NCI-H2107 treated with DMSO at 0.1 percent for 48 hours (cell line): Measurements from ENCODE around the gene ADAR.

Experiments used
- DNase-seq: peaks from one replicate; lab custom pipeline; 2025; ENCODE audit not compliant: unreplicated experiment; lab: John Stamatoyannopoulos, UW

Gene ADAR

GRCh38 chr1:154619181-154619948 is 11.4 kb upstream of the ADAR start:
- DNase-seq = no peak

GRCh38 chr1:154616659-154617345 is 8.8 kb upstream of the ADAR start:
- DNase-seq = no peak

- no peak for DNase-seq
These were observed 7.4 kb upstream of the ADAR start for GRCh38 chr1:154615411-154615810.

- DNase-seq = no peak
These were observed 6.9 kb upstream of the ADAR start for GRCh38 chr1:154614901-154615300.

DNA sequence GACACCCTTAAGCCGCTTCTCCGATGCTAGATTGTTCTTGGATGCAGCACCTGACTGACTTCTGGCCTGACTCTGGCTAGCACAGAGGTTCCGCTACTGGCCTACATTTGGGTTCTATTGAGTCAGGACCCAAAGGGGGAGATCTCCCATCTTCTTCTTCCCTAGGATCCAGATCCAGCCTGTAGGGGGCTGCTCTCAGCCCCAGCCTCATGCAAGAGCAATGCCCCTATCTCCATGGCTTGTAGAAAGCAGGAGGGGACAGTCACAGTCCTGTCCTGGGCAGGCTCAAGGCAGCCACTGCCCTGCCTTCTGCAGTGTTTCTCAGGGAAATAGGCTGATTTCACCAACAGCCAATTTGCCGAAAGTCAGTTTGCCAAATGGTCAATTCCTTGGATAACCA is 6.3 kb upstream of the ADAR start:
- no peak for DNase-seq

DNA sequence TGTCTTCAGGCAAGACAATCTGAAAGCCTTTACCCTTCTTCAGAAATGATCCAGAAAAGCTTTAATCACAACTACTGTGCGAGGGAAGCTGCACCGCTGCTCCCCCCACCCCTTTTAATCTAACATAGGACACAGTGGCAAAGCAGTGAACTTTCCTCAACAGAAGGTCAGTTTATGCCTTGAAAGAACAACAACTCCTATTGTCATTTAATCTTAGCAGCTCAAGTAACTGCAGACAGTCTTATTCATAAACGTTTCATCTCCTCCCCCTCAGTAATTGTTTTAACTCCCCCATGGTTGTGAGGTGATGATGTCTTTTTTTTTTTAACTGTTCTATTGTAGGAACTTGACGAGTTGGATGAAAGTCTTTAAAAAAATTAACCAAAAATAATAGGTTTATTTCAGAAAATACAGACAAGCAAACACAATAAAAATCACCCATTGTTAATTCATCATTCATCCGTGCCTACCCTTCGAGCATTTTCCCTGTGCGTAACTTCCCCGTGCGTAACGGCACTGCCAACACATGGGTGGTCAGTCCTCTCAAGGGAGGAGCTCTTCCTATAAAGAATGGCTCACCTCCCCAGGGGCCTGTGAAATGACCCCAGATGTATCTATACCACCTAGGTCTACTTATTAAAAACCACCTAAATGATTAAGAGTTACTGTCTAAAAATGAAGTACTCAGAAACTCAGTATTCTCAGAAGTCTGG is 3.3 kb upstream of the ADAR start:
- no peak for DNase-seq

DNA sequence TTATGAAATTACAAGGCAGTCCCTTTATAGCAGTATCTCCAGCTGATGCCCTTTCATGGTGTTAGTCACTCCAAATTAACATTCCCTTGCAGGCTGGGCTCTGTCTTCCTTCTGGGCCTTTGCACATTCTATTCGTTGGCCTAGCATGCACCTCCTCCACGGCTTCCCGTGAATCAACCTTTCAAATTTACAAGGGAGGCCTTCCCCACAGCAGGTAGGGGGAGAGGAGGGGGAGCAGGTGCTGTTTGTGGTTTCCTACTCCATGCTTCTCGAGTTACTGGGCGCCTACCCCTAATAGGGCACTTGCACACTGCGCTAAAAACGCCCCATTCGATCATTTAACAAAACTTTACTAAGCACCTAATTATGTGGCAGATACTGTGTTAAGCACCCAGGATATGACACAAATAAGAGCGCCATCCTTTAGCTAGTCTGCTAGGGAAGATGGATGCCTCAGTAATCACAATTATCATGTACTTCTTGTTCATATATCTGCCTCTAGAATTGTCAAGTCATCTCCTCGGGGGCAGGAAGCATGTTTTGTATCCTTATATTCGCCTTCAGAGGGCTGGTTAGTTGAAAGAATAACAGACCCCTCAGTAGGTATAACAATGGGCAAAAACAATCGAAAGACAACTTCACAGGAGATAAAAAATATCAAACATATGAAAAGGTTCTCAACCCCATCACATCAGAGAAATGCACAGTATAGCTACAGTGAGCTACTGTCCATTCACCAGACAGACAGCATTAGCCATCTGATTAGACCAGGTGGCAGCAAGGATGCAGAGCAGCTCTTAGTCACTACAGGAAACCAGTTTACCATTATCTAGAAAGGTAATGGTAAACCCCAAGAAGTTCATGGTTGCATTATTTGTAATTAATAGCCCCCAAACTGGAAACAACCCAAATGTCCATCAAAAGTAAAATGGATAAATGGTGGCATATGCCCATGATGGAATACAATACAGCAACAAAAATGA is 1.7 kb upstream of the ADAR start:
- DNase-seq = peak; percentile 95

DNA sequence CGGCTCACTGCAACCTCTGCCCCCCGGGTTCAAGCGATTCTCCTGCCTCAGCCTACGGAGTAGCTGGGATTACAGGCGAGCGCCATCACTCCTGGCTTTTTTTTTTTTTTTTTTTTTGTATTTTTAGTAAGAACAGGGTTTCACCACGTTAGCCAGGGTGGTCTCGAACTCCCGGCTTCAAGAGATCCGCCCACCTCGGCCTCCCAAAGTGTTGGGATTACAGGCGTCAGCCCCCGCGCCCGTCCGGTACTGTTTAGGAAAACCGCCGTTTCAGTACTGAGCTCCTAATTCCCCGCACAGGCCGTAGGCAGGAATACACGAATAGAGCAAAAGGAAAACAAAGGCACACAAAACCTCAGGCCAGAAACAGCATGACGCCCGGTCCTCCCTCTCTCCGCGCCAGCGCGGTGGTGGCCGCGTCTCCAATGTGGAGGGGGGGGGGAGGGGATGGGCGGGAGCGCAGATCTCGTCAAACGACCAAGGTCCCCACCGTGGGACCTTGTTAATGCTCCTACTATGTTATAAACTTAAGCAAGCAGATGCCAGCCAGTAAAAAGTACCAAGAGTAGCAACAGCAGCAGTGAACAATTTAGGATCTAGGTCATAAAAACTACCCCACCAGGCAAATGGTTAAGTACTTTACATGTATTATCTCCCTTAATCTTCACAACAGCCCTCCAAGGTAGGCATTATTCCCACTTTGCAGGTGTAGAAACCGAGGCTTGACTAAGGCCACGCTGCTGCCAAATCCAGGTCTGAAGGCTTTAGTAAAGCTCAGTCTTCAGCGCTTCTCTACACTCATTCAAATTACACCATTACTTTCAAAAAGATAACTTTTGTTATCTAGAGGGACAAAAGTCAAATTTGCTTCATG is 648 bp upstream of the ADAR start:
- DNase-seq = peak; percentile 86

- DNase-seq = no peak
These were observed 829 bp downstream of the ADAR start for GRCh38 chr1:154607106-154607608.

DNA sequence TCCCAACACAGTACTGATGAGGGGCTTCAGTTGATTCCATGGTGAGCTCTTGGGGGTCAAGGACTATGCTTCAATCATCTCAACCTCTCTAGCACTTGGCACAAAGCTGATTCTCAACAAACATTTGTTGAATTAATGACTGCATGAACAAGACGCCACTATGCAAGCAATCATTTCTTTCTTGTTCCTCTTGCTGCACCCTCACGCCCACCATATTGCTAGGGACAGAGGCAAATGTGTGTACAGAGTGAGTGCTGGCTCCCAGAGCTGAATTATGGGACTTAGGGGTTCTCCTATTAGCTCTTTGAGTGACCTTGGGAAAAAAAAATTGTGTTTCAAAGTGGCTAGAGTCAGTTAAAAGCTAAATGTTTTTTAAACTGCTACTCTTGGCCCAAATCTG is 2.5 kb downstream of the ADAR start:
- DNase-seq = no peak

GRCh38 chr1:154603317-154603716 is 4.7 kb downstream of the ADAR start:
- no peak for DNase-seq

- no peak for DNase-seq
These were observed 8.3 kb downstream of the ADAR start for GRCh38 chr1:154599658-154600057.

DNA sequence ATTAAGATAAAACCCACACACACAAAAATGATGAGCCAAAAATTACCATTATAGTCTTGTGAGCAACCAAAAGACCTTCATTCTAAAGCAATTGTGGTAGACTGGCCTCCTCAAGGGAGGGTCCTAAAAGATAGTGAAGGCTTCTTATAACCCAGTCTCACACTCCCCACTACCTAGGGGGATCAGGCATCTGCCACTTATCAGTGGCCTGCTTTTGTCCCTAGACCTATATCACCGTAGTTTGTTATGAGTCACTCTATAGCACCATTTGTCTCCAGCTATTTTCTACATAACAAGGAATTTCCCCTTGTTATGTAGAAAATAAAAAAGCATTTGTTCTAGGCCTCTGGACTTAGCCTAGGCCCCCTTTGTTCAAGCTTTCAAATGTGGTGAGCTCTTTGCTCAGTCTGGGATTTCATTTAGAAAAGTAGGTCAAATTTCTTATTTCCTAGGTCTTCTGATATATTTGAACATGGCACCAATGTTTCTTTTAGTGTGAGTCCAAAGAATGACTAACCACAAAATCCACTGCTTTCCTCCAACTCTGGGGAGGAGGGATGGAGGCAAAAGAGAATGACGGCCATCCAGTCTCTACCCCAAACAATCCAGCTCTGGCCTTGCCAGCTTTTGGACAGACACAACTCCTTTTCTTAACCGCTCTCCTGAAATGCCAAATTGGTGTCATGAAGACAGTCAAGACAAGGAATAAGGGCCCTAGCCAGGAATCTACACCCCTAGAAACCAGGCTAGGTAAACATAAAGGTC is 8.9 kb downstream of the ADAR start:
- no peak for DNase-seq

DNA sequence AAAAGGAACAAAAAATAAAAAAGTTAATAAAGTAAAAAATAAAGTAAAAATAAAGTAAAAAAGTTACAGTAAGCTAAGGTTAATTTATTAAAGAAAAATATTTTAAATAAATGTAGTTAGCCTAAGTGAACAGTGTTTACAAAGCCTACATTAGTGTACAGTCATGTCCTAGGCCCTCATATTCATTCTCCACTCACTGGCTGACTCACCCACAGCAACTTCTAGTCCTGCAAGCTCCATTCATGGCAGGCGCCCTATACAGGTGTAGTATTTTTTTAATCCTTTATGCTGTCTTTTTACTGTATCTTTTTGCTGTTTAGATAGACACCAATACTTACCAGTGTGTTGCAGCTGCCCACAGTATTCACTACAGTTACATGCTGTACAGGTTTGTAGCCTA is 12.4 kb downstream of the ADAR start:
- no peak for DNase-seq

GRCh38 chr1:154594811-154595210 is 13.2 kb downstream of the ADAR start:
- no peak for DNase-seq

DNA sequence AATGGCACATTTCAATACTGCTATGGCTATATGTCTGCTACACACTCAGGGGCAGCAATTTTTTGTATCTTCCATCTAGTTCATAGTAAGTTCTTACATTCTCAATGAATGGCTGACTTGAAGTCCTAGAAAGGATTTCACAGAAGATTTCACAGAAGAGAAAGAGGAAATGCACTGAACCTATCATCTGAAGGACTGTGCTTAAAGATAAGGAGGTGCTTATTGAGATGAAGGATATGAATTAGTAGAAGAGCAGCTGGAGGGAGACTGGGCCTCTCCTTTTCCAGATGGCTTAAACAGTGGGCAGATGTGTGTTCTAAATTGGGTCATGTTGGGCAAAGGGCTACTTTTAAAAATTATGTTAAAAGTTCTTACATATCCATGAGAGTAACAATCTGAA is 14.6 kb downstream of the ADAR start:
- DNase-seq = no peak

- DNase-seq = no peak
These were observed 16.8 kb downstream of the ADAR start for GRCh38 chr1:154591206-154591605.

GRCh38 chr1:154590756-154591155 is 17.2 kb downstream of the ADAR start:
- no peak for DNase-seq

DNA sequence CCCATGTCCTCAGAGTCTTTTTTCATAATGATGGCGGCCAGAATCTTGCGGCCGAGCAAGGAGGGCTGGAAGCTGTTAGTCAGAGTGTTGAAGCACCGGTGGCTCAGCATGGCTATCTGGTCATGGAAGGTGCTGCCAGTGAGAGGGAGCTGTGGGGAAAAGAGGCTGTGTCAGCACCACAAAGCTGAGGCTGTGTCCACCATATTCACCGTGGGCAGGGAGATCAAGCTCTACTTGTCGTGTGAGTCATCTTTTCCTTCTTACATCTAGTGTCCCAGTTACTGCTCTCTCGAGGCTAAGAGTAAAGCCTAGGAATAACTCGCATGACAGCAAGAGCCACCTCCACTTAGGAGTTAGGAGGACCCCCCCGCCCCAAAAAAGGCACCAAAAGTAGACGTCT is 18.2 kb downstream of the ADAR start:
- no peak for DNase-seq
